ENCODE measurements around the gene GLI3. TPM values are rescaled to one million over a fixed set of nuclear protein-coding genes. Genes with fewer than 3 reads are reported as not detected.

Gene GLI3
- total and polyA plus RNA-seq, 2 of the 4 experiments (the other 2 are of a cell fraction): 1.3 to 3.9 TPM

- Histone ChIP-seq H3K4me3 (ENCODE audit: insufficient read depth, low read depth, low read length) (no peak overlapping the region), H4K5ac (ENCODE audit: low read depth, low read length) (no peak overlapping the region), H2AK5ac (ENCODE audit: low read depth, low read length) (no peak overlapping the region), H2BK20ac (ENCODE audit: low read depth, low read length) (no peak overlapping the region), H3K9me3 (ENCODE audit: control insufficient read depth, insufficient read depth, low read length) (no peaks in the 10 kb centered on the region), H3K27ac (ENCODE audit: insufficient read depth, low read length) (no peak overlapping the region), H2BK120ac (ENCODE audit: low read depth, low read length) (no peak overlapping the region), H3K9ac (ENCODE audit: low read depth, low read length) (no peak overlapping the region), H3K4me1 (ENCODE audit: control insufficient read depth, insufficient read depth, low read length) (no peaks in the 10 kb centered on the region), H3K79me1 (ENCODE audit: low read depth in 1 of 2, low read length in 2 of 2) (no peaks in the 10 kb centered on the region), H4K20me1 (ENCODE audit: insufficient read depth, low read length) (no peaks in the 10 kb centered on the region), H3K18ac (ENCODE audit: low read depth, low read length) (no peak overlapping the region), H4K91ac (ENCODE audit: insufficient read depth, low read depth, low read length) (no peak overlapping the region), H3K27me3 (ENCODE audit: control insufficient read depth, insufficient read depth, low read length) (peaks cover 23% of the 10 kb centered on the region), H3K4ac (ENCODE audit: low read depth, low read length) (no peak overlapping the region), H3K9me1 (ENCODE audit: insufficient read depth, low read length) (no peaks in the 10 kb centered on the region), H4K8ac (ENCODE audit: low read depth in 2 of 2, low read length in 2 of 2) (no peak overlapping the region), H2BK15ac (ENCODE audit: low read depth, low read length) (no peak overlapping the region), H3K23ac (ENCODE audit: low read depth, low read length) (no peak overlapping the region), H2AK9ac (replicated peaks; ENCODE audit: low read depth, low read length, poor library complexity) (no peak overlapping the region), H3K14ac (replicated peaks; ENCODE audit: low read depth, low read length) (no peak overlapping the region), H2AFZ (replicated peaks; ENCODE audit: low read length, poor library complexity) (no peak overlapping the region), H3K56ac (ENCODE audit: extremely low read depth, insufficient read depth, low read length) (no peak overlapping the region), H2BK5ac (ENCODE audit: low read depth, low read length, poor library complexity, severe bottlenecking) (no peak overlapping the region), H3K36me3 (ENCODE audit: control insufficient read depth, insufficient read depth, low read length) (no peaks in the 10 kb centered on the region), H3K4me2 (ENCODE audit: low read depth, low read length) (no peak overlapping the region)
- in situ Hi-C loops (cut with MboI; ENCODE audit: low sequenced_read_pairs): no loop called here
- intact Hi-C loops (cut with micrococcal nuclease): no loop called here
- dilution Hi-C loops (cut with HindIII; ENCODE audit: low sequenced_read_pairs, unreplicated experiment): no loop called here
- no CpG with 5 or more reads among the region's 2 CpGs for WGBS, 2 experiments (ENCODE audit: extremely low coverage in 2 of 2, insufficient read length in 1 of 2)
- DNase-seq: no peak
- POLR2A ChIA-PET (ENCODE audit: unreplicated experiment): no interaction called here
- TF ChIP-seq MAFK (IDR thresholded peaks at IDR 0.05; ENCODE audit: low read depth, low read length): no peak
- TF ChIP-seq ELK1 (IDR thresholded peaks at IDR 0.05; ENCODE audit: borderline replicate concordance, low read depth, low read length): no peak
- TF ChIP-seq CHD1 (IDR thresholded peaks at IDR 0.05; ENCODE audit: low read depth, low read length): no peak
- TF ChIP-seq RAD21 (IDR thresholded peaks at IDR 0.05; ENCODE audit: low read length): no peak
- TF ChIP-seq POLR2A (IDR thresholded peaks at IDR 0.05; ENCODE audit: low read depth, low read length): no peak
- no peak for TF ChIP-seq SMC3 (IDR thresholded peaks at IDR 0.05; ENCODE audit: low read depth, low read length)
- no peak for TF ChIP-seq RFX5 (IDR thresholded peaks at IDR 0.05; ENCODE audit: low read depth, low read length)
- TF ChIP-seq FOS (IDR thresholded peaks at IDR 0.05; ENCODE audit: low read depth, low read length): no peak
- TF ChIP-seq, protein P1, sequence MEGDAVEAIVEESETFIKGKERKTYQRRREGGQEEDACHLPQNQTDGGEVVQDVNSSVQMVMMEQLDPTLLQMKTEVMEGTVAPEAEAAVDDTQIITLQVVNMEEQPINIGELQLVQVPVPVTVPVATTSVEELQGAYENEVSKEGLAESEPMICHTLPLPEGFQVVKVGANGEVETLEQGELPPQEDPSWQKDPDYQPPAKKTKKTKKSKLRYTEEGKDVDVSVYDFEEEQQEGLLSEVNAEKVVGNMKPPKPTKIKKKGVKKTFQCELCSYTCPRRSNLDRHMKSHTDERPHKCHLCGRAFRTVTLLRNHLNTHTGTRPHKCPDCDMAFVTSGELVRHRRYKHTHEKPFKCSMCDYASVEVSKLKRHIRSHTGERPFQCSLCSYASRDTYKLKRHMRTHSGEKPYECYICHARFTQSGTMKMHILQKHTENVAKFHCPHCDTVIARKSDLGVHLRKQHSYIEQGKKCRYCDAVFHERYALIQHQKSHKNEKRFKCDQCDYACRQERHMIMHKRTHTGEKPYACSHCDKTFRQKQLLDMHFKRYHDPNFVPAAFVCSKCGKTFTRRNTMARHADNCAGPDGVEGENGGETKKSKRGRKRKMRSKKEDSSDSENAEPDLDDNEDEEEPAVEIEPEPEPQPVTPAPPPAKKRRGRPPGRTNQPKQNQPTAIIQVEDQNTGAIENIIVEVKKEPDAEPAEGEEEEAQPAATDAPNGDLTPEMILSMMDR (conservative IDR thresholded peaks at IDR 0.05; ENCODE audit: low read depth, low read length): no peak
- no peak for TF ChIP-seq MAZ (IDR thresholded peaks at IDR 0.05; ENCODE audit: borderline replicate concordance, low read depth, low read length)
- TF ChIP-seq NFE2L2 (IDR thresholded peaks at IDR 0.05; ENCODE audit: low read depth, low read length): no peak
- BruUV-seq (replicated peaks): no TSS peak
- ATAC-seq (ENCODE audit: low read depth): no peak
- CTCF ChIA-PET: no interaction called here
Observed at GRCh38 chr7:42283553-42283952, 46.5 kb upstream of the GLI3 start.

Data from IMR-90 (cell line).